ENCODE results near the gene GRIP2.

DNA sequence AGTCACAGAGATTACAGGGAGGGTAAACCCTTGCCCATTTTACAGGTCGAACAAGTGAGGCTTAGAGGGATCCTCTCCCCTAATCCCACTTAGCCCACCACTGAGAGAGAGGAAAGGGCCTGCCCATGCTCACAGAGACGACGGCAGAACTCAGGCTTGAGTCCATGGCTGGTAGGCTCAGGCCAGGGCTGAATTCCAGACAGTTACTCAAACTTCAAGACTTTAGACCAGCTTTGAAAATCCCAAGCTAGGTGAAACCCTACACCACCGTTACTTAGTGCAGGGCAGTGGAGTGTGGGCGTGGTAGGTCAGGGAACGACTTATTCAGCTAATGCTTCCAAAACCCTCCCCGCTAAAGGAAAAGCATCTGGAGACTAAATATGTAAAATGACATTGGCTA is 16.4 kb downstream of the GRIP2 start:
- TF ChIP-seq CTCF (IDR thresholded peaks at IDR 0.05; ENCODE audit: low read length) (no peak), EZH2phosphoT487 (IDR thresholded peaks at IDR 0.05; ENCODE audit: low read length) (no peak)
